Hematopoietic multipotent progenitor cell (in vitro differentiated cells): ENCODE data around the gene POLR1C. TPM values are rescaled to one million over a fixed set of nuclear protein-coding genes. Genes with fewer than 3 reads are reported as not detected.
A peak's percentile ranks its signal among the peaks of the same experiment; 100 is the strongest.
"Not testable (repeated sequence)": the region's sequence is repeated elsewhere in the genome, so short reads cannot be mapped to it uniquely, and the experiment has no call there.

Experiments used
- DNase-seq, 3 donors: peaks; one replicate each; pipeline ENCODE4 v3.0.0-alpha.2; 2011 to 2015; ENCODE audit warnings: low read depth in 2 of 3, low spot score in 2 of 3
- total RNA-seq: library from RNA; depleted of rRNA; stranded (reverse); fragments of >200 nt; gene quantifications from one replicate; pipeline ENCODE4 v1.2.3, GENCODE V29; 2012

Gene POLR1C
- total RNA-seq, 1 donor: 17.5 TPM

DNA sequence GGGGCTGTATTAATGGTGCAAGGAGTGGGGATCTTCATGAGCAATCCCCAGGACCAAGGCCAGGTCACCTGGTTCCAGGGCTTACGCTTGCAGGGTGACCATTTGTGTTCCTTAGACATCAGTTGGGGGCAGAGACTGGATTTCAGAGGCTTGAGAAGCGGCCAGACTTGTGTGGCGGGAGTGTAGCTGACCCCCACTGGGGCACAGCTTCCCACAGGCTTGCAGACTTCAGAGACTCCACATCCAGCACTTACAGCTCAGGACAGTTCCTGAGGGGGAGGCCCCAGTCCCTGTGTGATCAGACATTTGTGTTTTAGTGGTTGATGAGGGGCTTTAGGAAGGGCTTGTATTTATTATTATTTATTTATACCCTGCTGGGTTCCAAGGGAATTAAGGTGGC lies 24.2 kb upstream of the POLR1C start:
- DNase-seq: no peak

DNA sequence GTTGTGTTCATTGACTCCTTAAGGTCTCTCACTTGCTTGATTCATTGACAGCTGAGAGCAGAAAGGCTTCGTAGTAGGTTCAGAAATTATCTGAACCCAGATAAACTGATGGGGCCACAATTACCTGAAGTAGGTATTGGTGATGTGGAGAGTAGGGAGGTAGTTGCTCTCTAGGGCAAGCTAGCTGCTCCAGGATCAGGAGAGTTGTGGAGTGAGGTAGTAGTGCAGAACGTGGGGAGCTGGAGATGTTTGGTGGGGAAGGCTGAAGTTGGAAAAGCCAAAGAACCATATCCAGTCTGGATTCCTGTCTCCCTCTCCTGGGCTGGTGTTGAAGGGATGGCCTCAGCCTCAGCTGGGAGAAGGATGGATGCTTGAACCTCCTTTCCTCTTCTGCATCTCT lies 23.7 kb upstream of the POLR1C start:
- DNase-seq: no peak

GRCh38 chr6:43493833-43494232 lies 23.1 kb upstream of the POLR1C start:
- DNase-seq: no peak

GRCh38 chr6:43494321-43494720 lies 22.6 kb upstream of the POLR1C start:
- DNase-seq: no peak

DNA sequence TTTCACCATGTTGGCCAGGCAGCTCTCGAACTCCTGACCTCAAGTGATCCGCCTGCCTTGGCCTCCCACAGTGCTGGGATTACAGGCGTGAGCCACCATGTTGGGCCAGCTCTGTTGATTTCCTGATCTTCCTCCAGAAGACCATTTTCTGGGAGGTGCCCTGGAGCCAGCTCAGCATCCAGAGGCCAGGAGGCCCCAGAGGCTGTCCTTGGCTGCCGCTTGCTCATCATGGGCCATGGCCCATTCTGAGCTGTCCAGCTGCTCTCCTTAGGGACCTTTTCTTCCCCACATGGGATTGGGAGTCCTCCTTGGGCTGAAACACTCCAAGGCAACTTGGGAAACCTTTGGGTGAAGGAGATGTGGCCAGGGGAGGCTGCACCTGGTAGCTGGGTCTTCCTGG lies 22.1 kb upstream of the POLR1C start:
- no peak for DNase-seq

- DNase-seq: no peak
Measured at GRCh38 chr6:43495409-43495941, 21.4 kb upstream of the POLR1C start.

DNA sequence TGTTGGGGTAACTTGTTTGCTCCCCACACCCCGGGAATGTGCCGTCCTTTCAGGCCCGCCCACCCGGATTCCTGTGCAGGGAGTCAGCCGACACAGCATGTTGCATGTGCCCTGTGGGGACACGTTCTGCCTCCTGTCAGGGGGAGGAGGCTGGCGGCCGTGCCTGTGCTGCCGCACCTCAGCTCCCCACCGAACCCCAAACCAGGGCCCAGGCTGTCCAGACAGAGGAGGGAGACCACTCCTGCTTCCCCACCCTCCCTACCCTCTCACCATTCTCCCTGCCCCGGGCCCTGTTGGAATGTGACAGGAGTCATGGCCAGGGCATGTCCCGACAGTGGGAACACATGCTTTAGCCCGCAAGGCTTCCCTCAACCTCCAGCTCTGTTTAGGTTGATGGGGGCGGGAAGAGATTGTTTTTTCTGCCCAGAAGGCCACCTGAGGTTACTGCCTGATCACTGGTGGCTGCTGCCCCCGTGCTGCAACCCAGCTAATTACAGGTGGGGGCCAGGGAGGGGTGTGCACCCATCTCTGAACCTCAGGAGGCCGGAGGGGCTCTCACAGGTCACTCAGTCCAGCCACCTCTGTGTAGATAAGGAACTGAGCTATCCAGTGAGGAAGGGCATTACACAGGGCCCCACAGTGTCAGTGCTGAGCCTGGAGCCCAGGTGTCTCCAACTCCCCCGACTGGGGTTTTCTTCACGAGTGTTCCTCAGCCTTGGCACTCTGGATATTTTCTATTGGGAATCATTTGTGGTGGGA lies 20.3 kb upstream of the POLR1C start:
- DNase-seq: no peak

DNA sequence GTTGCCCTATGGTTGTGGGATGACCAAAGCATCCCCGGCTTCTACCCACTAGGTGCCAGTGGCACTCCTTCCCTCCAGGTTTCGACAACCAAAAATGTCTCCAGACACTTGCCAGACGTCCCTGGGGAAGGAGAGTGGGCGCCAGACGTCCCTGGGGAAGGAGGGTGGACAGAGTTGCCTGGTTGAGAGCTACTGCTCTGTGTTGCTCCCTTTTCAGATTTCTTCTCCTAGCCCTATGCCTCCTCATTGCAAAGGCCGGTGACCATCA lies 19.8 kb upstream of the POLR1C start:
- no peak for DNase-seq

GRCh38 chr6:43497689-43498088 lies 19.2 kb upstream of the POLR1C start:
- DNase-seq: no peak

- not testable (repeated sequence) for DNase-seq
Measured at GRCh38 chr6:43498291-43498690, 18.6 kb upstream of the POLR1C start.

DNA sequence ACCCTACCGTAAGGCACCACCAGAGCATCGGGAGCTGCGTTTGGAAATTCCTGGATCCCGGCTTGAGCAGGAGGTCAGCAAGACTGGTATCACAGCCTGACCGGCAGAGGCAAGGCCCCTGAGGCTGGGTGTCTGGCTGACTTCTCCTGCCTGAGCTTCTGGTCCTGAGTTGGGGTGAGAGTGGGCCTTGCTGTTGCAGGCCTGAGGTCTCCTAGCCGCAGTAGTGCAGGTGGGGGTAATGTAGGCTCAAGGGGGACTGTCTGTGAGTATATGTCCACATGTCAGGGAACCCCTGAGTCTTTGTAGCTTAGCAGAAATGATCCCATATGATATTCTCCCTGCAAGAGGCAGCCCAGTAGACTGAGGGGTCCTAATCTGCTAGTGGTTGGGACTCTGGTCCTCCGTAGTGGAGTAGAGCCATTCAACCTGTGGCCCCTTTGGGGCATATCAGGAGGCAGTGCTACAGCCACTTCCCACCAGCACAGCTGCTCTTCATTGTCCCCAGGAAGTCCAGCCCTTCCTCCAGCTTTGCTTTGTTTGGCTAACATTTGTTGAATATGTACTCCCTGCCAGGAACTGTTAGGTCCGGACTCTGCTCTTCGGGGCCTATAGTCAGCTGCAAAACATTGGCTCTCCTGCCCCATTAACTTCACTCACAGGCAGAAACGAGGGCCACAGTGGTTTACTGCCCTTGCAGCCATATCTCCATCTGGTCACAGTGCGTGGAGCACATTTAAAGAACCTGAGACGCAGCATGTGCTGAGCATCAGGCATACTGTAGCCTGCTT lies 17.7 kb upstream of the POLR1C start:
- no peak for DNase-seq

GRCh38 chr6:43500921-43501320 lies 16.0 kb upstream of the POLR1C start:
- DNase-seq: no peak

GRCh38 chr6:43502666-43503065 lies 14.2 kb upstream of the POLR1C start:
- no peak for DNase-seq

GRCh38 chr6:43503443-43503842 lies 13.4 kb upstream of the POLR1C start:
- DNase-seq: no peak

DNA sequence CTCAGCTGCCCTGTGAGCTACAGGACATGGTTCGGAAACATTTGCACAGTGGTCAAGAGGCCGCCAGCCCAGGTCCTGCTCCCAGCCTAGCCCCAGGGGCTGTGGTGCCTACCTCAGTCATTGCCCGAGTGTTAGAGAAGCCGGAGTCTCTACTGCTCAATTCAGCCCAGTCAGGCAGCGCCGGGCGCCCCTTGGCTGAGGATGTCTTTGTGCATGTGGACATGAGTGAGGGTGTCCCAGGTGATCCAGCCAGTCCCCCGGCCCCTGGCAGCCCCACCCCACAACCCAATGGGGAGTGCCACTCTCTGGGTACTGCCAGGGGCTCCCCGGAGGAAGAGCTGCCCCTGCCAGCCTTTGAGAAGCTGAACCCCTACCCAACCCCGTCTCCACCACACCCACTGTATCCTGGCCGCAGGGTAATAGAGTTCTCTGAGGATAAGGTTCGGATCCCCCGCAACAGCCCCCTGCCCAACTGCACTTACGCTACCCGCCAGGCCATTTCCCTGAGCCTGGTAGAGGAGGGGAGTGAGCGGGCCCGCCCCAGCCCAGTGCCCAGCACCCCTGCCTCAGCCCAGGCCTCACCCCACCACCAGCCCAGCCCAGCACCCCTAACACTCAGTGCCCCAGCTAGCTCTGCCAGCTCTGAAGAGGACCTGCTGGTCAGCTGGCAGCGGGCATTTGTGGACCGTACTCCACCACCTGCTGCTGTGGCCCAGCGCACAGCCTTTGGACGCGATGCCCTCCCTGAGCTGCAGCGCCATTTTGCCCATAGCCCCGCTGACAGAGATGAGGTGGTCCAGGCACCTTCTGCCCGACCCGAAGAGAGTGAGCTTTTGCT lies 11.9 kb upstream of the POLR1C start:
- no peak for DNase-seq

- DNase-seq: no peak
Measured at GRCh38 chr6:43505718-43506117, 11.2 kb upstream of the POLR1C start.

DNA sequence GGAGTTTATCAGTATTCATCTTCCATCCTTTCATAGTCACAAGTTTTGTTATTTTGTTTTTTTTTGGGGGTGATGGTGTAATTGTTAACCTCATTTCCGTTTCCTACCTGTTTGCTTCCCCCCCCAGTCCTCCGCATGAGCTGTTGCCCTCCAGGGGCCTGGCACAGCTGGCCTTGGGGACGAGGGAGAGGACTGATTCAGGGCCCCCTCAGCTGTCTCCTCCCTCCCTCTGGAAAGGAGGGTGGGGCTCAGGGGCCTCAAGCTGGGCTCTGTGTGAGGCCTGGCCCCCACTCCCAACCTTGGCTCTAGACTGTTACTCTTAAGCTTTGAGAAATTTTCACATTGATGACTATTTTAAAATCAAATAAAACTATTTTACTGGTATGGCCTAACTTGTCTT lies 10.7 kb upstream of the POLR1C start:
- DNase-seq: no peak

DNA sequence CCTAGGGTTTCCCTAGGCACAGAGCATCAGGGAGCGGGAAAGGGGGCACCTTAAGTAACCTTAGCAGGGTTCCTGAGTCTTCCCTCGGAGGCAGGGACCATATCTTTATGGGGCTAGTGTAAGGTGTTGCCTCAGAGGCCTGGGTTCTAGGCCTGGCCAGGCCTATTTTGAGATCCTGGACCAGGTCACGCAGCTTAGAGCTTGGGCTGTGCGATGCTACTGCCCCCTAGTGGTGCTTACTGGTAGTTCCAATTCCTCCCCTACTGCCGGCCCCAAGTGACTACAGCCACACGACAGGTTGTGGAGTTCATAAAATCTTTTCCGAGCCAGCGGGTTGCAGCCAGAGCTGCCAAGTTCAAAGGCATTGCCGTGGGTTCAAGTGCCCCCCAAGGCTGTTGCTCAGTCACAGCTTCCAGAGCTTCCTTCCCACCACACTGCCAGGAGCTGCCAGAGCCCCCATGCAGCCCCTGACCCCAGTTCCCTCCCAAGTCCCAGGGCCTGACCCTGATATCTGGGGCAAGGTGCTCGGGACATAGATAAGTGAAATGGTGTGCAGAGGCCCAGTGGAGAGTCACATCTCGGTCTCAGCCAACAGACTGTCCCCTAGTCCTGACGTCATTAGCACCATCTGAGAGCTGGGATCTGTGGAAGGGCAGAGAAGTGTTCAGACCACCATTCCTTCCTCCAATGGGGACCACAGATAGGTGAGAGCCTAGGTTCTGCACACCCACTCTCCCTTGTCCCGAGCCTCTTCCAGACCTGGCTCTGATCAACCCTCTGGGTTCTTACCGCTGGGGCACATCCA lies 10.0 kb upstream of the POLR1C start:
- DNase-seq: peak; percentile 75 to 90 (median 81)

GRCh38 chr6:43508481-43509141 lies 8.3 kb upstream of the POLR1C start:
- DNase-seq: no peak
